ENCODE results near the gene CEACAM20.

The CEACAM20 gene

DNA sequence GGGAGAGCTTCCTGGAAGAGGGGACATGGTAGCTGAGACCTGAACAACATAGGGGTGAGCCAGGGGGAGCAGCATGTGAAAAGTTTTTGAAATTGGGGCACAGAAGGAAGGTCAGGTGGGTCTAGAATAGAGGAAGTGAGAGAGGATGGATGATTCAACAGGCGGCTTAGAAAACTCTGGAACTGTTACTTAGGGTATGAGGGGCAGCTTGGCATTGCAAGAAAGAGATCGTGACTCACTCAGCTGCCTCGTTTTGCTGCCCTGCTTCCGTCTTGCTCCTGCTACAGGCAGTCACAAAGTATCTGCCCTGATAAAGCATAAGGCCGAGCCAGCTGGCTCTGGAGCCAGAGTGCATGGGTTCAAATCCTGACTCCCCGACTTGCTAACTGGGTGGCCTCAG is 1.3 kb upstream of the CEACAM20 start:
- TF ChIP-seq, protein P1, sequence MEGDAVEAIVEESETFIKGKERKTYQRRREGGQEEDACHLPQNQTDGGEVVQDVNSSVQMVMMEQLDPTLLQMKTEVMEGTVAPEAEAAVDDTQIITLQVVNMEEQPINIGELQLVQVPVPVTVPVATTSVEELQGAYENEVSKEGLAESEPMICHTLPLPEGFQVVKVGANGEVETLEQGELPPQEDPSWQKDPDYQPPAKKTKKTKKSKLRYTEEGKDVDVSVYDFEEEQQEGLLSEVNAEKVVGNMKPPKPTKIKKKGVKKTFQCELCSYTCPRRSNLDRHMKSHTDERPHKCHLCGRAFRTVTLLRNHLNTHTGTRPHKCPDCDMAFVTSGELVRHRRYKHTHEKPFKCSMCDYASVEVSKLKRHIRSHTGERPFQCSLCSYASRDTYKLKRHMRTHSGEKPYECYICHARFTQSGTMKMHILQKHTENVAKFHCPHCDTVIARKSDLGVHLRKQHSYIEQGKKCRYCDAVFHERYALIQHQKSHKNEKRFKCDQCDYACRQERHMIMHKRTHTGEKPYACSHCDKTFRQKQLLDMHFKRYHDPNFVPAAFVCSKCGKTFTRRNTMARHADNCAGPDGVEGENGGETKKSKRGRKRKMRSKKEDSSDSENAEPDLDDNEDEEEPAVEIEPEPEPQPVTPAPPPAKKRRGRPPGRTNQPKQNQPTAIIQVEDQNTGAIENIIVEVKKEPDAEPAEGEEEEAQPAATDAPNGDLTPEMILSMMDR (IDR thresholded peaks at IDR 0.05; ENCODE audit: borderline replicate concordance, insufficient read depth, low read depth, low read length): no peak
- no peak overlapping the region for H3K4me3 ChIP-seq (ENCODE audit: low read depth, low read length)

DNA sequence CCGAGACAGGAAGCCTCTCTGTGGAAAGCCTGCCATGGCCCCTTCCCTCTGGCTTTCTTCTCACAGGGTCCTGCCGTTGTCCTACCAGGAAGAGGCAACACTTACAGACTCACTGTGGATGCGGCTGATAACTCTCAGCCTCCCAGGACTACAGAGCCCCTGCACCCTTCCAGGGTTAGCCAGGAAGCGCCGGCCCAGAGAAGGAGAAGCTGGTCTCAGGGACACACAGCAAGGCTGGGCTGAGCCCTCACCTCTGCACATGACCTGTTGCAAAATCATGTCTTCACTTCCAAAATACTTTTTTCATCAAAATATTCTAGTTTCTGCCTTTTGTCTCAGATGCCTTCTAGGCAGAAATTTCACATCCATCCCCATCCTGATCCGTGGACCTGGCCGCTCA is 1.9 kb downstream of the CEACAM20 start:
- H3K4me3 ChIP-seq (ENCODE audit: low read depth, low read length): no peak overlapping the region
- TF ChIP-seq, protein P1 (IDR thresholded peaks at IDR 0.05; ENCODE audit: borderline replicate concordance, insufficient read depth, low read depth, low read length): no peak

DNA sequence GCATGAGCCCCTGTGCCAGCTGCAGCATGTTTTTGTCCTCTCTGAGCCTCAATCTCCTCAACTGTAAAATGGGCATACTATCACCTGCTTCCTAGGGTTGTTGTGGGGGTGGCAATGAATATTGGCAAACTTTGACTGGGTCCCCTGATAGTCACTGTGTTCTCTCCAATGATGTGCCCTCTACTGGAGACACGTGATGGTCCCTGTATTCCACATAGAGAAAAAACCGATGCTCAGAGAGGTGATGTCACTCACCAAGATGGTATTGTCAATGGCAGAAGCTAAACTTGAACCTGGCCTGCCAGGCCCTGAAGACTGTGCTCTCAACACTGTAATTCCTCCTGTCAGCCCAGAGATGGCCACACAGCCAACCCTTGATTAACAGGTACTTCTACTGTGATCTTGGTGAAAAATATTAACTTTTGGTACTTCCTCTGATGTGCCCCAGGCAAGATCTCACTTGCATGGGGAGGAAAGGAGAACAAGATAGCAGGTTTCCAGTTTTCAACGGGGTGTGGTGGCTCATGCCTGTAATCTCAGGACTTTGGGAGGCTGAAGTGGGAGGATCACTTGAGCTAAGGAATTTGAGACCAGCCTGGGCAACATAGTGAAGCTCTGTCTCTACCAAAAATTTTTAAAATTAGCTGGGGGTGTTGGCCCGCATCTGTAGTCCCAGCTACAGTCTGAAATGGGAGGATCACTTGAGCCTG is 3.6 kb downstream of the CEACAM20 start:
- TF ChIP-seq, protein P1 (IDR thresholded peaks at IDR 0.05; ENCODE audit: borderline replicate concordance, insufficient read depth, low read depth, low read length): no peak

DNA sequence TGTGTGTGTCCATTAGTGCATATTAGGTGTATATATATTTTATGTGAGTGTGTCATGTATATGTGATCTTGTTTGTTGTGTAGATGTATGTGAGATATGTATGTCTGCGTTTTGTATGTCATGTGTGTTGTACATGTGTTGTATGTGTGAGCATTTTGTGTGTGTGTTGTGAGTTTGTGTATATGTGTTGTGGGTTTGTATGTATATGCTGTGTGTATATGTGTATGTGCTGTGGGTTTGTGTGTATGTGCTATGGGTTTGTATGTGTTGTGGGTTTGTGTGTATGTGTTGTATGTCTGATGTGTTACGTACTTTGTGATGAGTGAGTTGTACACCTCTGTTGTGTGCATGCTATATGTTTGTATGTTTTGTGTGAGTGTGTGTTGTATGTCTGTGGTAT is 8.1 kb downstream of the CEACAM20 start:
- TF ChIP-seq, protein P1 (IDR thresholded peaks at IDR 0.05; ENCODE audit: borderline replicate concordance, insufficient read depth, low read depth, low read length): no peak
- H3K4me3 ChIP-seq (ENCODE audit: low read depth, low read length): no peak overlapping the region

More for the DNA sequence above, 3.6 kb downstream of the CEACAM20 start:
- no peak overlapping the region for H3K4me3 ChIP-seq (ENCODE audit: low read depth, low read length)

DNA sequence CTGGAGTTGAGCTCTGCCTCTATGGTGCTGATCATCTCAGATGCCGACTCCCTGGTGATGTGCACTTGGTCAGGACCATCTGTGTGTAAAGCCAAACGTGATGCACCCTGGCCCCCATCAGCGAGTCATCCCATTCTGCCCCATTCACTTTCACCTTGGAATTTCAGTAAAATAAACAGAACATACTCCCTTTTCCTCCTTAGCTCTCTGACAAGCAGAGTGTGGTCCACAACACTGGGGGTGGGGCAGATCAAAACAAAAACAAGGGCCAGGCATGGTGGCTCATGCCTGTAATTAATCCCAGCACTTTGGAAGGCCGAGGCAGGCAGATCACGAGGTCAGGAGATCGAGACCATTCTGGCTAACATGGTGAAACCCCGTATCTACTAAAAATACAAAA is 12.3 kb downstream of the CEACAM20 start:
- H3K4me3 ChIP-seq (ENCODE audit: low read depth, low read length): no peak overlapping the region
- TF ChIP-seq, protein P1 (IDR thresholded peaks at IDR 0.05; ENCODE audit: borderline replicate concordance, insufficient read depth, low read depth, low read length): no peak

DNA sequence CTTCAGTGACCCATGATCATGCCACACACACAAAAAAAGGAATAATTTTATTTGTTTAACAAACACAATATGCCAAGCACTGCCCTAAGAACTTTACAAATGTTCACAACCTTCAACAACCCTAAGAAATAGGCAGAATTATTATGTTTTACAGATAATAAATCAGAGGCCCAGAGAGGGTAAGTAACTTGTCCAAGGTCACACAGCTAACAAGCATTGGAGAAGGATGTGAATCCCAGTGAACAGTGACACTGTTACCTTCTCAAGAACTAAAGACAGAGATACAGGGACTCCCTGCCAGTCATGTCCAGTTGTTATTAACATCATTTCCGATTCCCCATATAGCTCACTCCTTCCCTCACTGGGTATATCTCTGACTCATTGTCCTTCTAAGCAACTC is 13.6 kb downstream of the CEACAM20 start:
- TF ChIP-seq, protein P1 (IDR thresholded peaks at IDR 0.05; ENCODE audit: borderline replicate concordance, insufficient read depth, low read depth, low read length): no peak
- no peak overlapping the region for H3K4me3 ChIP-seq (ENCODE audit: low read depth, low read length)

DNA sequence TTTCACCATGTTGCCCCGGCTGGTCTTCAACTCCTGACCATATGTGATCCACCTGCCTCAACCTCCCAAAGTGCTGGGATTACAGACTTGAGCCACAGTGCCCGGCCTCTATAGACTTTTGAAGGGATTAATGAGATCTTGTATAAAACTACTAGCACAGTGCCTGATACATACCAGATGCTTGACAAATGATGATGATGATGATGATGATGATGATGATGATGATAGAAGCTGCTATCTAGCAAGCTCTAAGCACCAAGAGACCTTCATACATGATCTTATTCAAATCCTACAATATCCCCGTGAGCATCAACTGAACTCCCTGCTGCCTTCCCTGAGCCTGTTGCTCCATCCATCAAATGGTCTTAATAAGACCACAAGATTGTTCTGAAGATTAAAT is 14.4 kb downstream of the CEACAM20 start:
- H3K4me3 ChIP-seq (ENCODE audit: low read depth, low read length): no peak overlapping the region
- TF ChIP-seq, protein P1 (IDR thresholded peaks at IDR 0.05; ENCODE audit: borderline replicate concordance, insufficient read depth, low read depth, low read length): no peak

Measured in GM12875 (cell line).